Neural cell (in vitro differentiated cells): ENCODE measurements around the gene POLN. TPM values are rescaled to one million over a fixed set of nuclear protein-coding genes. Genes with fewer than 3 reads are reported as not detected.

Experiments
- H2AFZ ChIP-seq: fragments of 200-600, 300-800 bp; sonication (generic), shearing (Covaris generic); 2 replicates; pipeline ENCODE4 v1.6.0; 2014; ENCODE audit warnings: low read depth, mild to moderate bottlenecking, antibody characterized with exemption, low read length, moderate library complexity
- H3F3A ChIP-seq: fragments of 200-600 bp; shearing (Covaris generic); 2 replicates; pipeline ENCODE4 v1.6.1; 2016; ENCODE audit warnings: mild to moderate bottlenecking, moderate library complexity, mixed read lengths, antibody characterized with exemption, low read length; ENCODE audit not compliant: insufficient read depth, poor library complexity, severe bottlenecking
- H3K27ac ChIP-seq: fragments of 200-600, 300-800 bp; sonication (generic), shearing (Covaris generic); 2 replicates; pipeline ENCODE4 v1.5.1; 2014; ENCODE audit warnings: mild to moderate bottlenecking, low read length, moderate library complexity
- H3K27me3 ChIP-seq: fragments of 300-800, 200-600 bp; sonication (generic), shearing (Covaris generic); 2 replicates; pipeline ENCODE4 v1.6.0; 2014; ENCODE audit warnings: mild to moderate bottlenecking, low read depth, low read length, moderate library complexity; ENCODE audit not compliant: insufficient read depth
- H3K36me3 ChIP-seq: fragments of 300-800, 200-600 bp; sonication (generic), shearing (Covaris generic); 2 replicates; pipeline ENCODE4 v1.5.1; 2014; ENCODE audit warnings: mild to moderate bottlenecking, antibody characterized with exemption, low read length, moderate library complexity; ENCODE audit not compliant: insufficient read depth
- H3K4me2 ChIP-seq: fragments of 300-800, 200-600 bp; sonication (generic), shearing (Covaris generic); 2 replicates; pipeline ENCODE4 v1.6.0; 2014; ENCODE audit warnings: mild to moderate bottlenecking, low read length
- H3K4me3 ChIP-seq: fragments of 300-800, 200-600 bp; sonication (generic), shearing (Covaris generic); 2 replicates; pipeline ENCODE4 v1.5.1; 2014; ENCODE audit warnings: mild to moderate bottlenecking, low read length, moderate library complexity
- H3K79me2 ChIP-seq: fragments of 200-600 bp; shearing (Covaris generic); replicated peaks from 2 replicates; pipeline ENCODE4 v1.6.0; 2014; ENCODE audit warnings: mild to moderate bottlenecking, low read length, moderate library complexity; ENCODE audit not compliant: insufficient read depth
- H3K9ac ChIP-seq: fragments of 300-800, 200-600 bp; sonication (generic), shearing (Covaris generic); 2 replicates; pipeline ENCODE4 v1.6.1; 2016; ENCODE audit warnings: mild to moderate bottlenecking, low read length, mixed read lengths
- H3K9me2 ChIP-seq: fragments of 200-600 bp; shearing (Covaris generic); 2 replicates; pipeline ENCODE4 v1.6.1; 2016; ENCODE audit warnings: mild to moderate bottlenecking, low read length, mixed read lengths; ENCODE audit not compliant: insufficient read depth
- H3K9me3 ChIP-seq: fragments of 200-600, 300-800 bp; sonication (generic), shearing (Covaris generic); 2 replicates; pipeline ENCODE4 v1.6.1; 2016; ENCODE audit warnings: mild to moderate bottlenecking, mixed run types, low read length, moderate library complexity, mixed read lengths
- H4K20me1 ChIP-seq: fragments of 200-600 bp; shearing (Covaris generic); 2 replicates; pipeline ENCODE4 v1.6.1; 2016; ENCODE audit warnings: mild to moderate bottlenecking, mixed run types; ENCODE audit not compliant: insufficient read depth
- CTCF ChIP-seq: fragments of 450-650 bp; IDR thresholded peaks from 2 replicates; pipeline ENCODE4 v1.5.1; 2014; ENCODE audit warnings: antibody characterized with exemption, mild to moderate bottlenecking, moderate library complexity; ENCODE audit not compliant: poor library complexity, severe bottlenecking
- EP300 ChIP-seq: fragments of 450-650 bp; conservative IDR thresholded peaks from 2 replicates; pipeline ENCODE4 v1.6.1; 2014; ENCODE audit warnings: antibody characterized with exemption, mild to moderate bottlenecking, moderate library complexity; ENCODE audit not compliant: poor library complexity, severe bottlenecking
- EZH2 ChIP-seq: fragments of 200-600, 300-800 bp; shearing (Covaris generic), sonication (generic); IDR thresholded peaks from 2 replicates; pipeline ENCODE4 v1.6.1; 2014; ENCODE audit warnings: antibody characterized with exemption, low read length, borderline replicate concordance, mild to moderate bottlenecking; ENCODE audit not compliant: insufficient read depth, poor library complexity, severe bottlenecking
- MXI1 ChIP-seq: fragments of 450-650 bp; conservative IDR thresholded peaks from 2 replicates; pipeline ENCODE4 v1.6.1; 2014; ENCODE audit warnings: antibody characterized with exemption, mild to moderate bottlenecking; ENCODE audit not compliant: poor library complexity, severe bottlenecking
- POLR2AphosphoS5 ChIP-seq: IDR thresholded peaks from 2 replicates; pipeline ENCODE4 v1.6.1; 2012
- RAD21 ChIP-seq: fragments of 450-650 bp; conservative IDR thresholded peaks from 2 replicates; pipeline ENCODE4 v1.6.1; 2014; ENCODE audit warnings: antibody characterized with exemption, mild to moderate bottlenecking, moderate library complexity
- REST ChIP-seq: IDR thresholded peaks from 2 replicates; pipeline ENCODE4 v1.6.1; 2012; ENCODE audit warnings: borderline replicate concordance
- SMC3 ChIP-seq: fragments of 450-650 bp; conservative IDR thresholded peaks from 2 replicates; pipeline ENCODE4 v1.6.1; 2014; ENCODE audit warnings: antibody characterized with exemption, mild to moderate bottlenecking, moderate library complexity; ENCODE audit not compliant: poor library complexity
- TAF1 ChIP-seq: IDR thresholded peaks from 2 replicates; pipeline ENCODE4 v1.6.1; 2012; ENCODE audit warnings: low read depth
- polyA plus RNA-seq: library from polyadenylated mRNA; depleted of rRNA; stranded (reverse); fragments of >200 nt; gene quantifications from 2 replicates; pipeline ENCODE4 v1.2.3, GENCODE V29; 2014

The POLN gene
- polyA plus RNA-seq, 1 donor from 2014 or later: 1.1 TPM

GRCh38 chr4:2135083-2135482 lies 106.8 kb downstream of the POLN start:
- Histone ChIP-seq H4K20me1 (no peaks in the 10 kb centered on the region), H3K9ac (no peak overlapping the region), H3K4me3 (no peak overlapping the region), H3K27ac (no peak overlapping the region), H3K9me2 (no peaks in the 10 kb centered on the region), H3K4me2 (no peak overlapping the region), H3K9me3 (peaks cover 8% of the 10 kb centered on the region), H2AFZ (no peak overlapping the region), H3K27me3 (no peaks in the 10 kb centered on the region), H3K36me3 (no peaks in the 10 kb centered on the region), H3F3A (no peaks in the 10 kb centered on the region), H3K79me2 (no peaks in the 10 kb centered on the region)
- TF ChIP-seq POLR2AphosphoS5: peak; percentile 8
- TF ChIP-seq TAF1: no peak

GRCh38 chr4:2132438-2132837 lies 109.5 kb downstream of the POLN start:
- no peak overlapping the region for H2AFZ ChIP-seq

More at GRCh38 chr4:2132438-2132837, 109.5 kb downstream of the POLN start:
- no peaks in the 10 kb centered on the region for H3K79me2 ChIP-seq
- H3K4me2 ChIP-seq: no peak overlapping the region
- H4K20me1 ChIP-seq: no peaks in the 10 kb centered on the region
- no peaks in the 10 kb centered on the region for H3K9me2 ChIP-seq
- no peaks in the 10 kb centered on the region for H3K27me3 ChIP-seq
- no peak overlapping the region for H3K4me3 ChIP-seq
- H3F3A ChIP-seq: no peaks in the 10 kb centered on the region
- no peak overlapping the region for H3K27ac ChIP-seq
- no peak overlapping the region for H3K9ac ChIP-seq
- TF ChIP-seq RAD21 (no peak), POLR2AphosphoS5 (no peak), EP300 (no peak), EZH2 (no peak), SMC3 (no peak), CTCF (no peak), TAF1 (no peak), REST (no peak), MXI1 (no peak)
- H3K36me3 ChIP-seq: no peaks in the 10 kb centered on the region
- H3K9me3 ChIP-seq: peaks cover 8% of the 10 kb centered on the region
